B cell (primary cell): Measurements from ENCODE around the gene TSC1.

Source experiments
- EZH2 ChIP-seq: IDR thresholded peaks from 2 replicates; pipeline ENCODE4 v1.6.1; 2012; ENCODE audit warnings: borderline replicate concordance, low read depth, mild to moderate bottlenecking, moderate library complexity, low read length; ENCODE audit not compliant: insufficient read depth, poor library complexity, severe bottlenecking
- TF ChIP-seq, protein P1 (sequence below): fragments of 200-600 bp; IDR thresholded peaks from one replicate; pipeline ENCODE4 v1.8.0; 2022; ENCODE audit warnings: antibody characterized with exemption, mild to moderate bottlenecking

DNA sequence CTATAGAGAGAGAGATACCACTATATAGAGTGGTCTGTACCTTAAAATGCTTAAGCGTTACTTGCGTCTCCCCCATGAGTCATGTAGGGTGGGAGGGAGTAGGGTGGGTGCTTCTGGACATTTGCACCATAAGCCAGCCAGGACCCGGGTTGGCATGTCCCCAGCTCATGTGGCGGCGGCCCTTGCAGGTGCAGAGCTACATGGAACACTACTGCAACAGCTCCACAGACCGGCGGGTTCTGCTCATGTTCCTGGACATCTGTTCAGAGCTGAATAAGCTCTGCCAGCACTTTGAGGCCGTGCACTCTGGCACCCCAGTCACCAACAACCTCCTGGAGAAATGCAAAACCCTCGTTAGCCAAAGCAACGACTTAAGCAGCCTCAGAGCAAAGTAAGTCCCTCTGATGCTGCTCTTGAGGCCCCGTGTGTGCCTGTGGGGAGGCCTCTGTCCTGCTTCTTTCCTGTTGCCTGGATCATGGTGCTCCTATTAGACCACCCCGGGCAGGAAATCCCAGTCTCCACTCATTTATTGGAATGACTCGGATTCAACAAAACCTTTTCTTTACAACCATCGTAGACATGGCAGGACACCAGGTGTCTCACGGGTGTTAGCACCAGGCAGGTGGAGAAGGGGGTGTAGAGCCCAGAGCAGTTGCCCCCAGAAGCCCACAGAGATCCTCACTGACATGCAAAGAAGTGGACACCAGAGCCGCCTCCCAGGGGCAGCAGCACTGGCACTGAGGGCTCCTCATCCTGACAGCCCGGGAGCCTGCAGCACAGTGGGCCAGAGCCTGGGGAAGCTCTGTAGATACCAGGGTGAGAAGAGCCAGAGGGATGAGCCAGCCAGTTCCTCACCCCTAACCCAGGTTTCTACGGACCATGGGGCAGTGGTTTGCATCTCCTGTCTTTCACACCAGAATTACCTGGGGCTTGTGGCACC is 57.0 kb downstream of the TSC1 start:
- TF ChIP-seq, protein P1, sequence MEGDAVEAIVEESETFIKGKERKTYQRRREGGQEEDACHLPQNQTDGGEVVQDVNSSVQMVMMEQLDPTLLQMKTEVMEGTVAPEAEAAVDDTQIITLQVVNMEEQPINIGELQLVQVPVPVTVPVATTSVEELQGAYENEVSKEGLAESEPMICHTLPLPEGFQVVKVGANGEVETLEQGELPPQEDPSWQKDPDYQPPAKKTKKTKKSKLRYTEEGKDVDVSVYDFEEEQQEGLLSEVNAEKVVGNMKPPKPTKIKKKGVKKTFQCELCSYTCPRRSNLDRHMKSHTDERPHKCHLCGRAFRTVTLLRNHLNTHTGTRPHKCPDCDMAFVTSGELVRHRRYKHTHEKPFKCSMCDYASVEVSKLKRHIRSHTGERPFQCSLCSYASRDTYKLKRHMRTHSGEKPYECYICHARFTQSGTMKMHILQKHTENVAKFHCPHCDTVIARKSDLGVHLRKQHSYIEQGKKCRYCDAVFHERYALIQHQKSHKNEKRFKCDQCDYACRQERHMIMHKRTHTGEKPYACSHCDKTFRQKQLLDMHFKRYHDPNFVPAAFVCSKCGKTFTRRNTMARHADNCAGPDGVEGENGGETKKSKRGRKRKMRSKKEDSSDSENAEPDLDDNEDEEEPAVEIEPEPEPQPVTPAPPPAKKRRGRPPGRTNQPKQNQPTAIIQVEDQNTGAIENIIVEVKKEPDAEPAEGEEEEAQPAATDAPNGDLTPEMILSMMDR, result no peak
- TF ChIP-seq EZH2, result no peak
